Stomach smooth muscle (tissue), 2 donors: ENCODE results near the gene ZNF688.

Experiments
- H3K27ac ChIP-seq: one replicate; pipeline ENCODE4 v1.7.0; 2013; ENCODE audit warnings: mild to moderate bottlenecking, low read length, inconsistent platforms
- H3K27me3 ChIP-seq, 2 donors: one replicate each; pipeline ENCODE4 v1.7.0; 2013; ENCODE audit warnings: low read length in 2 of 2; ENCODE audit not compliant: insufficient read depth in 2 of 2, control insufficient read depth in 1 of 2
- H3K36me3 ChIP-seq, 2 donors: one replicate each; pipeline ENCODE4 v1.7.0; 2013; ENCODE audit warnings: low read length in 2 of 2; ENCODE audit not compliant: control insufficient read depth in 2 of 2, insufficient read depth in 2 of 2
- H3K4me1 ChIP-seq: one replicate; pipeline ENCODE4 v1.7.0; 2013; ENCODE audit warnings: low read length; ENCODE audit not compliant: control insufficient read depth, insufficient read depth
- H3K4me3 ChIP-seq, 2 donors: one replicate each; pipeline ENCODE4 v1.7.0; 2013; ENCODE audit warnings: low read length in 2 of 2
- H3K9ac ChIP-seq, 2 donors: one replicate each; pipeline ENCODE4 v1.7.0; 2013; ENCODE audit warnings: low read length in 2 of 2, mild to moderate bottlenecking in 1 of 2
- H3K9me3 ChIP-seq, 2 donors: one replicate each; pipeline ENCODE4 v1.7.0; 2013; ENCODE audit warnings: low read length in 2 of 2; ENCODE audit not compliant: control insufficient read depth in 2 of 2
- donor health status: healthy.
- donor health status: Pancreatic carcinoma.

Gene ZNF688

GRCh38 chr16:30585400-30586191 lies 14.1 kb upstream of the ZNF688 start, which contains the start of gene ZNF785:
Gene ZNF785 (minus strand): TSS chr16:30585697. CDS start chr16:30585611, 86 bp downstream.
- no peaks in the 10 kb centered on the region for H3K9me3 ChIP-seq

GRCh38 chr16:30585022-30585399 lies 13.5 kb upstream of the ZNF688 start:
- Histone ChIP-seq H3K9me3 (no peaks in the 10 kb centered on the region), H3K4me1 (peaks cover 13% of the 10 kb centered on the region), H3K27ac (peak overlapping the region; percentile 86), H3K36me3 (peaks cover 14% of the 10 kb centered on the region in 2 donors), H3K9ac (peak overlapping the region; percentile 92), H3K4me3 (peak overlapping the region; percentile 59 to 89), H3K27me3 (no peaks in the 10 kb centered on the region)

More at GRCh38 chr16:30585400-30586191, 14.1 kb upstream of the ZNF688 start, which contains the start of gene ZNF785:
- Histone ChIP-seq H3K27me3 (no peaks in the 10 kb centered on the region), H3K27ac (peak within 1 kb of the TSS; percentile 86), H3K4me1 (peaks cover 13% of the 10 kb centered on the region), H3K36me3 (peaks cover 14% of the 10 kb centered on the region in 2 donors), H3K9ac (peak within 1 kb of the TSS; percentile 92), H3K4me3 (peak within 1 kb of the TSS; percentile 59 to 89)

- Histone ChIP-seq H3K4me3 (no peak overlapping the region), H3K4me1 (peaks cover 13% of the 10 kb centered on the region), H3K27ac (no peak overlapping the region), H3K9me3 (no peaks in the 10 kb centered on the region), H3K9ac (no peak overlapping the region), H3K27me3 (no peaks in the 10 kb centered on the region), H3K36me3 (peaks cover 18 to 20% of the 10 kb centered on the region in 2 donors)
These were observed 11.3 kb upstream of the ZNF688 start for GRCh38 chr16:30582611-30583340.

- Histone ChIP-seq H3K4me3 (no peak overlapping the region), H3K4me1 (peaks cover 13% of the 10 kb centered on the region), H3K9ac (no peak overlapping the region), H3K36me3 (peaks cover 18 to 20% of the 10 kb centered on the region in 2 donors), H3K9me3 (no peaks in the 10 kb centered on the region), H3K27me3 (no peaks in the 10 kb centered on the region), H3K27ac (no peak overlapping the region)
These were observed 9.9 kb upstream of the ZNF688 start for GRCh38 chr16:30581457-30581856.

GRCh38 chr16:30574678-30575077 lies 3.2 kb upstream of the ZNF688 start:
- H3K4me1 ChIP-seq, result peaks cover 19% of the 10 kb centered on the region
- H3K4me3 ChIP-seq, result no peak overlapping the region
- no peak overlapping the region for H3K27ac ChIP-seq
- no peaks in the 10 kb centered on the region for H3K27me3 ChIP-seq
- H3K36me3 ChIP-seq, result peaks cover 4 to 6% of the 10 kb centered on the region in 2 donors
- no peak overlapping the region for H3K9ac ChIP-seq
- H3K9me3 ChIP-seq, result no peaks in the 10 kb centered on the region

- Histone ChIP-seq H3K9ac (peak overlapping the region; percentile 90 to 96), H3K27me3 (no peaks in the 10 kb centered on the region), H3K4me1 (peaks cover 19% of the 10 kb centered on the region), H3K27ac (peak overlapping the region; percentile 94), H3K9me3 (no peaks in the 10 kb centered on the region), H3K4me3 (peak overlapping the region; percentile 86 to 91), H3K36me3 (peaks cover 0 to 3% of the 10 kb centered on the region in 2 donors)
These were observed 674 bp downstream of the ZNF688 start for GRCh38 chr16:30570636-30571444.

- Histone ChIP-seq H3K9ac (peak overlapping the region in 1 of 2 donors; percentile 58), H3K4me1 (peaks cover 19% of the 10 kb centered on the region), H3K27me3 (no peaks in the 10 kb centered on the region)
These were observed 1.5 kb downstream of the ZNF688 start for GRCh38 chr16:30569746-30570635.

GRCh38 chr16:30569281-30569680 lies 2.2 kb downstream of the ZNF688 start:
- Histone ChIP-seq H3K27me3 (no peaks in the 10 kb centered on the region), H3K9ac (no peak overlapping the region), H3K4me3 (no peak overlapping the region), H3K36me3 (peaks cover 0 to 3% of the 10 kb centered on the region in 2 donors), H3K4me1 (peaks cover 19% of the 10 kb centered on the region), H3K9me3 (no peaks in the 10 kb centered on the region), H3K27ac (no peak overlapping the region)

More at GRCh38 chr16:30569746-30570635, 1.5 kb downstream of the ZNF688 start:
- peak overlapping the region in 1 of 2 donors; percentile 1 for H3K4me3 ChIP-seq
- H3K27ac ChIP-seq, result peak overlapping the region; percentile 94
- peaks cover 0 to 3% of the 10 kb centered on the region in 2 donors for H3K36me3 ChIP-seq
- no peaks in the 10 kb centered on the region for H3K9me3 ChIP-seq

- no peaks in the 10 kb centered on the region for H3K9me3 ChIP-seq
- H3K4me3 ChIP-seq, result no peak overlapping the region
- H3K4me1 ChIP-seq, result peaks cover 19% of the 10 kb centered on the region
- peaks cover 0 to 3% of the 10 kb centered on the region in 2 donors for H3K36me3 ChIP-seq
- no peak overlapping the region for H3K27ac ChIP-seq
- no peaks in the 10 kb centered on the region for H3K27me3 ChIP-seq
- no peak overlapping the region for H3K9ac ChIP-seq
These were observed 3.4 kb downstream of the ZNF688 start for GRCh38 chr16:30567991-30568638.
